ENCODE measurements around the gene INPP5A.
"Not testable (repeated sequence)": the region's sequence is repeated elsewhere in the genome, so short reads cannot be mapped to it uniquely, and the experiment has no call there.

The INPP5A gene

GRCh38 chr10:132752378-132752777 lies 214.8 kb downstream of the INPP5A start:
- no peak for DNase-seq

- no peak for DNase-seq
Measured at GRCh38 chr10:132752961-132753360, 215.4 kb downstream of the INPP5A start.

- DNase-seq: no peak
Measured at GRCh38 chr10:132753596-132753995, 216.0 kb downstream of the INPP5A start.

GRCh38 chr10:132754071-132754470 lies 216.5 kb downstream of the INPP5A start:
- no peak for DNase-seq

GRCh38 chr10:132755166-132755711 lies 217.7 kb downstream of the INPP5A start:
- DNase-seq: no peak

- DNase-seq: no peak
Measured at GRCh38 chr10:132756591-132756990, 219.0 kb downstream of the INPP5A start.

- DNase-seq: no peak
Measured at GRCh38 chr10:132757171-132757570, 219.6 kb downstream of the INPP5A start.

- DNase-seq: no peak
Measured at GRCh38 chr10:132758865-132759264, 221.3 kb downstream of the INPP5A start.

- DNase-seq: no peak
Measured at GRCh38 chr10:132761395-132762060, 223.9 kb downstream of the INPP5A start.

- DNase-seq: peak; percentile 12 to 21
Measured at GRCh38 chr10:132762267-132762666, 224.7 kb downstream of the INPP5A start.

- no peak for DNase-seq
Measured at GRCh38 chr10:132763545-132763944, 226.0 kb downstream of the INPP5A start.

GRCh38 chr10:132764108-132764507 lies 226.5 kb downstream of the INPP5A start:
- DNase-seq: no peak

GRCh38 chr10:132765435-132765834 lies 227.8 kb downstream of the INPP5A start:
- no peak for DNase-seq

GRCh38 chr10:132766291-132766690 lies 228.7 kb downstream of the INPP5A start:
- DNase-seq: no peak

- no peak for DNase-seq
Measured at GRCh38 chr10:132768346-132769248, 231.0 kb downstream of the INPP5A start.

GRCh38 chr10:132770061-132771021 lies 232.8 kb downstream of the INPP5A start:
- no peak for DNase-seq

GRCh38 chr10:132772816-132773215 lies 235.2 kb downstream of the INPP5A start:
- not testable (repeated sequence) for DNase-seq

- no peak for DNase-seq
Measured at GRCh38 chr10:132774181-132774901, 236.8 kb downstream of the INPP5A start.

GRCh38 chr10:132774902-132775863 lies 237.6 kb downstream of the INPP5A start:
- DNase-seq: no peak

- no peak for DNase-seq
Measured at GRCh38 chr10:132776186-132776585, 238.6 kb downstream of the INPP5A start.

GRCh38 chr10:132776821-132777220 lies 239.2 kb downstream of the INPP5A start:
- no peak for DNase-seq
